Esophagus muscularis mucosa (tissue), 4 donors: ENCODE results near the gene SFXN3. TPM values are rescaled to one million over a fixed set of nuclear protein-coding genes. Genes with fewer than 3 reads are reported as not detected.

Source experiments
- DNase-seq: peaks from one replicate; pipeline ENCODE4 v3.0.0-alpha.2; 2017; ENCODE audit errors: extremely low spot score
- H3K27ac ChIP-seq, 4 donors: fragments of 200-600 bp; sonication (generic); replicated peaks in 1 of 4; 1 replicate in 3 of 4; 2 replicates in 1 of 4; pipeline ENCODE4 v1.5.1; 2016 to 2019; ENCODE audit warnings: mild to moderate bottlenecking in 1 of 4
- H3K27me3 ChIP-seq, 4 donors: fragments of 200-600 bp; sonication (generic); one replicate each; pipeline versions ENCODE4 v1.5.1 to v1.6.0; 2016 to 2019
- H3K36me3 ChIP-seq, 4 donors: fragments of 200-600 bp; sonication (generic); one replicate each; pipeline ENCODE4 v1.5.1; 2016 to 2019
- H3K4me1 ChIP-seq, 4 donors: fragments of 200-600 bp; sonication (generic); one replicate each; pipeline ENCODE4 v1.5.1; 2016 to 2019
- H3K4me3 ChIP-seq, 4 donors: fragments of 200-600 bp; sonication (generic); 1 replicate in 2 of 4; 2 replicates in 2 of 4; pipeline ENCODE4 v1.5.1; 2016 to 2019; ENCODE audit warnings: mild to moderate bottlenecking in 4 of 4, moderate library complexity in 1 of 4
- H3K9me3 ChIP-seq, 4 donors: fragments of 200-600 bp; sonication (generic); 1 replicate in 3 of 4; 2 replicates in 1 of 4; pipeline ENCODE4 v1.5.1; 2016 to 2019
- EP300 ChIP-seq: sonication (generic); formaldehyde crosslinking; IDR thresholded peaks from one replicate; pipeline ENCODE4 v1.6.1; 2017; ENCODE audit warnings: antibody characterized with exemption
- POLR2A ChIP-seq: fragments of 450-650 bp; IDR thresholded peaks from one replicate; pipeline ENCODE4 v1.6.1; 2017; ENCODE audit warnings: antibody characterized with exemption, moderate library complexity, mild to moderate bottlenecking, low read depth
- POLR2AphosphoS5 ChIP-seq, 2 donors: sonication (generic); formaldehyde crosslinking; IDR thresholded peaks; one replicate each; pipeline ENCODE4 v1.6.1; 2017; ENCODE audit warnings: antibody characterized with exemption in 2 of 2
- WGBS: methylation state at CpG from one replicate; pipeline ENCODE4 v1.1.5; 2018; 5-methylcytosine and 5-hydroxymethylcytosine counted together
- intact Hi-C: fragments of 100-400 bp; cut with DNase I; formaldehyde crosslinking; loops from one replicate; pipeline ENCODE4 v1.15.1; 2023
- total RNA-seq, 4 donors: library from RNA; depleted of rRNA; stranded (reverse); fragments of >200 nt; gene quantifications; one replicate each; pipeline versions ENCODE4 v1.1.0 to v1.2.1, GENCODE V29; 2016
- TF ChIP-seq, protein P1 (sequence below), 3 experiments: fragments of 200-600 bp in 2 of 3; fragments of 450-650 bp in 1 of 3; sonication (generic) in 2 of 3; IDR thresholded peaks; one replicate each; pipeline ENCODE4 v1.5.1; 2017 to 2019; ENCODE audit warnings: antibody characterized with exemption in 3 of 3, mild to moderate bottlenecking in 2 of 3, moderate library complexity in 1 of 3

Gene SFXN3
- total RNA-seq, 4 donors from 2014 or later, result 40.9 to 95.5 (median 76.1) TPM

DNA sequence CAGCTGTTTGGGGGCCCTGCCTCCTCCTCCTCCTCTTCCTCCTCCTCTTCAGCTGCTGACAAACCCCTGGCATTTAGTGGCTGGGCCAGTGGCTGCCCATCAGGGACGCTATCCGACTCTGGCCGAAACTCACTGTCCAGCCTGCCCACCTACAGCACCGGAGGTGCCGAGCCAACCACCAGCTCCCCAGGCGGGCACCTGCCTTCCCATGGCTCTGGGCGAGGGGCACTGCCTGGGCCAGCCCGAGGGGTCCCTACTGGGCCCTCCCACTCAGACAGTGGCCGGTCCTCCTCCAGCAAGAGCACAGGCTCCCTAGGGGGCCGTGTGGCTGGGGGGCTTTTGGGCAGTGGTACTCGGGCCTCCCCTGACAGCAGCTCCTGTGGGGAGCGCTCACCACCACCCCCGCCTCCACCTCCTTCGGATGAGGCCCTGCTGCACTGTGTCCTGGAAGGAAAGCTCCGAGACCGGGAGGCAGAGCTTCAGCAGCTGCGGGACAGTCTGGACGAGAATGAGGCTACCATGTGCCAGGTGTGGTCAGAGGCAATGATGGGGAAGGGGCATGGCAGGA, 27.3 kb upstream of the SFXN3 start:
- no peaks in the 10 kb centered on the region for H3K27me3 ChIP-seq
- no peak for DNase-seq
- no peaks in the 10 kb centered on the region for H3K9me3 ChIP-seq
- H3K4me3 ChIP-seq, result no peak overlapping the region
- H3K27ac ChIP-seq, result peak overlapping the region; percentile 98 to 100 (median 100)
- TF ChIP-seq, protein P1, sequence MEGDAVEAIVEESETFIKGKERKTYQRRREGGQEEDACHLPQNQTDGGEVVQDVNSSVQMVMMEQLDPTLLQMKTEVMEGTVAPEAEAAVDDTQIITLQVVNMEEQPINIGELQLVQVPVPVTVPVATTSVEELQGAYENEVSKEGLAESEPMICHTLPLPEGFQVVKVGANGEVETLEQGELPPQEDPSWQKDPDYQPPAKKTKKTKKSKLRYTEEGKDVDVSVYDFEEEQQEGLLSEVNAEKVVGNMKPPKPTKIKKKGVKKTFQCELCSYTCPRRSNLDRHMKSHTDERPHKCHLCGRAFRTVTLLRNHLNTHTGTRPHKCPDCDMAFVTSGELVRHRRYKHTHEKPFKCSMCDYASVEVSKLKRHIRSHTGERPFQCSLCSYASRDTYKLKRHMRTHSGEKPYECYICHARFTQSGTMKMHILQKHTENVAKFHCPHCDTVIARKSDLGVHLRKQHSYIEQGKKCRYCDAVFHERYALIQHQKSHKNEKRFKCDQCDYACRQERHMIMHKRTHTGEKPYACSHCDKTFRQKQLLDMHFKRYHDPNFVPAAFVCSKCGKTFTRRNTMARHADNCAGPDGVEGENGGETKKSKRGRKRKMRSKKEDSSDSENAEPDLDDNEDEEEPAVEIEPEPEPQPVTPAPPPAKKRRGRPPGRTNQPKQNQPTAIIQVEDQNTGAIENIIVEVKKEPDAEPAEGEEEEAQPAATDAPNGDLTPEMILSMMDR (IDR thresholded peaks at IDR 0.05), result no peak
- no CpG with 5 or more reads among the region's 18 CpGs for WGBS
- intact Hi-C loops, result no loop called here
- H3K36me3 ChIP-seq, result peaks cover 16 to 54% (median 50%) of the 10 kb centered on the region in 4 donors
- peaks cover 59 to 88% (median 76%) of the 10 kb centered on the region in 4 donors for H3K4me1 ChIP-seq

DNA sequence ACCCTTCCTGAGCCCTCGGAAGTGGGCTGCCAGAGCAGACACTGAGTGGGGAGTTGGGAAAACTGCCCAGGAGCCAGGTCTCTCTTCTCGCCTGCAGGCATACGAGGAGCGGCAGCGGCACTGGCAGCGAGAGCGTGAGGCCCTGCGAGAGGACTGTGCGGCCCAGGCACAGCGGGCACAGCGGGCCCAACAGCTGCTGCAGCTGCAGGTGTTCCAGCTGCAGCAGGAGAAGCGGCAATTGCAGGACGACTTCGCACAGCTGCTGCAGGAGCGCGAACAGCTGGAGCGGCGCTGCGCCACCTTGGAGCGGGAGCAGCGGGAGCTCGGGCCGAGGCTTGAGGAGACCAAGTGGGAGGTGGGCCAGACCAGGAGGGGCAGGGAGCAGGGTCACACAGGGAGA, 25.7 kb upstream of the SFXN3 start:
- Histone ChIP-seq H3K4me1 (peaks cover 59 to 87% (median 75%) of the 10 kb centered on the region in 4 donors), H3K27me3 (no peaks in the 10 kb centered on the region), H3K9me3 (no peaks in the 10 kb centered on the region), H3K27ac (peak overlapping the region in 1 of 4 donors; percentile 100), H3K4me3 (no peak overlapping the region), H3K36me3 (peaks cover 16 to 54% (median 50%) of the 10 kb centered on the region in 4 donors)
- intact Hi-C loops, result no loop called here
- TF ChIP-seq, protein P1 (IDR thresholded peaks at IDR 0.05), result no peak
- TF ChIP-seq EP300 (no peak), POLR2AphosphoS5 (IDR thresholded peaks at IDR 0.05) (no peak), POLR2A (no peak)
- WGBS, result 87% methylated on average over 11 of the region's 23 CpGs
- no peak for DNase-seq

DNA sequence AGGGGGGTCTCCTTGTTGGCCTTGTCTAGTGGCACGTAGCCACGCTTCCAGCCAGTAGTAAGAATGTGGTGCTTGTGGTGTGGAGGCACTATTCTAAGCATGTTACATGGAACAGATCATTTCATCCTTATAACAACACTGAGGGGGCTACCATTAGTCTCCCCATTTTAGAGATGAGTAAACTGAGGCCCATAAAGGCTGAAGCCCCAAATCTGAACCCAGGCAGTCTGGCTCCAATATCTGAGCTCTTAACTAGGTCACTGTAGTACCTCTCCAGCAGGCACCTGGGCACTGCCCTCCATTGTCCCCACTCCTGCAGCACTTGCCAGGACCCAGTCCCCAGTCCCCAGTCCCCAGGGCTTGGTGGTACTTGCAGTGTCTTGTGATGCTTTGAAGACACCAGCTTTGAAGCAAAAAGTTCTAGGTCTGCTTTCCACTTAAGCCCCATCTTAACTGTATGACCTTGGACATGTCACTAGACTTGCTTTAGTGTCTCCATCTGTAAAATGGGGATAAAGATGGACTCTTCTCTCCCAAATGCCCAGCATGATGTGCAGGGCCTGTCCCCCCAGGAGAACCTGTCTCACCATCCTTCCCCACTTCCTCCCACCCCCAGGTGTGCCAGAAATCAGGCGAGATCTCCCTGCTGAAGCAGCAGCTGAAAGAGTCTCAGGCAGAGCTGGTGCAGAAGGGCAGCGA, 25.0 kb upstream of the SFXN3 start:
- Histone ChIP-seq H3K36me3 (peaks cover 16 to 54% (median 50%) of the 10 kb centered on the region in 4 donors), H3K9me3 (no peaks in the 10 kb centered on the region), H3K4me3 (no peak overlapping the region), H3K4me1 (peaks cover 55 to 81% (median 68%) of the 10 kb centered on the region in 4 donors), H3K27ac (peak overlapping the region in 2 of 4 donors; percentile 66 to 100), H3K27me3 (no peaks in the 10 kb centered on the region)
- TF ChIP-seq, protein P1 (IDR thresholded peaks at IDR 0.05), result no peak
- no peak for TF ChIP-seq EP300
- TF ChIP-seq POLR2AphosphoS5 (IDR thresholded peaks at IDR 0.05), result no peak
- WGBS, result 95% methylated on average over 2 of the region's 4 CpGs
- DNase-seq, result no peak
- intact Hi-C loops, result no loop called here

DNA sequence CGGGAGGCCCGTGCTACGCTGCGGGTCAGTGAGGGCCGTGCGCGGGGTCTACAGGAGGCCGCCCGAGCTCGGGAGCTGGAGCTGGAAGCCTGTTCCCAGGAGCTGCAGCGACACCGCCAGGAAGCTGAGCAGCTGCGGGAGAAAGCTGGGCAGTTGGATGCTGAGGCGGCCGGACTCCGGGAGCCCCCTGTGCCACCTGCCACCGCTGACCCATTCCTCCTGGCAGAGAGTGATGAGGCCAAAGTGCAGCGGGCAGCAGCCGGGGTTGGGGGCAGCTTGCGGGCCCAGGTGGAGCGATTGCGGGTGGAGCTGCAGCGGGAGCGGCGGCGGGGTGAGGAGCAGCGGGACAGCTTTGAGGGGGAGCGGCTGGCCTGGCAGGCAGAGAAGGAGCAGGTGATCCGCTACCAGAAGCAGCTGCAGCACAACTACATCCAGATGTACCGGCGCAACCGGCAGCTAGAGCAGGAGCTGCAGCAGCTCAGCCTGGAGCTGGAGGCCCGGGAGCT, 24.4 kb upstream of the SFXN3 start:
- TF ChIP-seq EP300 (no peak), POLR2AphosphoS5 (IDR thresholded peaks at IDR 0.05) (peak in 1 of 2 donors; percentile 17), POLR2A (no peak)
- TF ChIP-seq, protein P1 (IDR thresholded peaks at IDR 0.05), result no peak
- no peak for DNase-seq
- Histone ChIP-seq H3K27me3 (no peaks in the 10 kb centered on the region), H3K9me3 (no peaks in the 10 kb centered on the region), H3K4me1 (peaks cover 50 to 77% (median 64%) of the 10 kb centered on the region in 4 donors), H3K27ac (peak overlapping the region; percentile 55 to 100 (median 64)), H3K4me3 (no peak overlapping the region), H3K36me3 (peaks cover 16 to 54% (median 50%) of the 10 kb centered on the region in 4 donors)
- intact Hi-C loops, result no loop called here
- WGBS, result 85% methylated on average over 24 of the region's 33 CpGs
